ENCODE data around the gene NTM. TPM values are rescaled to one million over a fixed set of nuclear protein-coding genes. Genes with fewer than 3 reads are reported as not detected.

Gene NTM
- total RNA-seq, 4 donors from 2014 or later: 0.21 to 3.2 (median 0.84) TPM

- no peak for DNase-seq
- intact Hi-C loops (cut with DNase I): no loop called here
- Histone ChIP-seq H3K36me3 (no peaks in the 10 kb centered on the region), H3K4me1 (no peaks in the 10 kb centered on the region), H3K9me3 (no peaks in the 10 kb centered on the region), H3K27ac (no peak overlapping the region), H3K27me3 (no peaks in the 10 kb centered on the region), H3K4me3 (no peak overlapping the region)
- WGBS, 2 donors: 73 to 87% methylated on average over 12 of the region's 12 CpGs
- TF ChIP-seq CTCF (IDR thresholded peaks at IDR 0.05) (no peak), POLR2A (IDR thresholded peaks at IDR 0.05) (no peak)
Observed at GRCh38 chr11:131838016-131838415, 467.6 kb downstream of the NTM start.

GRCh38 chr11:131839326-131839725 lies 468.9 kb downstream of the NTM start:
- no peaks in the 10 kb centered on the region for H3K9me3 ChIP-seq
- no peak for DNase-seq
- TF ChIP-seq POLR2A (IDR thresholded peaks at IDR 0.05): no peak
- no peak for TF ChIP-seq CTCF (IDR thresholded peaks at IDR 0.05)
- no peaks in the 10 kb centered on the region for H3K27me3 ChIP-seq
- H3K4me3 ChIP-seq: no peak overlapping the region
- H3K27ac ChIP-seq: no peak overlapping the region
- intact Hi-C loops (cut with DNase I): no loop called here
- H3K4me1 ChIP-seq: no peaks in the 10 kb centered on the region
- 61 to 74% methylated on average over 2 of the region's 2 CpGs for WGBS, 2 donors
- H3K36me3 ChIP-seq: no peaks in the 10 kb centered on the region

GRCh38 chr11:131840545-131840944 lies 470.1 kb downstream of the NTM start:
- Histone ChIP-seq H3K27me3 (no peaks in the 10 kb centered on the region), H3K27ac (no peak overlapping the region), H3K4me1 (no peaks in the 10 kb centered on the region), H3K4me3 (no peak overlapping the region), H3K36me3 (no peaks in the 10 kb centered on the region), H3K9me3 (no peaks in the 10 kb centered on the region)
- intact Hi-C loops (cut with DNase I): no loop called here
- TF ChIP-seq POLR2A (IDR thresholded peaks at IDR 0.05): no peak
- DNase-seq: no peak
- WGBS, 2 donors: 46 to 66% methylated on average over 3 of the region's 3 CpGs

GRCh38 chr11:131841028-131841427 lies 470.6 kb downstream of the NTM start:
- no peaks in the 10 kb centered on the region for H3K9me3 ChIP-seq
- no peak overlapping the region for H3K27ac ChIP-seq
- intact Hi-C loops (cut with DNase I): no loop called here
- WGBS, 2 donors: 71 to 86% methylated on average over 1 of the region's 1 CpG
- DNase-seq: no peak
- H3K36me3 ChIP-seq: no peaks in the 10 kb centered on the region
- TF ChIP-seq POLR2A (IDR thresholded peaks at IDR 0.05) (no peak), CTCF (IDR thresholded peaks at IDR 0.05) (no peak)
- H3K4me1 ChIP-seq: no peaks in the 10 kb centered on the region
- H3K4me3 ChIP-seq: no peak overlapping the region
- H3K27me3 ChIP-seq: no peaks in the 10 kb centered on the region

- 68 to 79% methylated on average over 11 of the region's 11 CpGs for WGBS, 2 donors
Observed at GRCh38 chr11:131841925-131842635, 471.7 kb downstream of the NTM start.

More at GRCh38 chr11:131841925-131842635, 471.7 kb downstream of the NTM start:
- Histone ChIP-seq H3K4me3 (no peak overlapping the region), H3K27me3 (no peaks in the 10 kb centered on the region), H3K9me3 (no peaks in the 10 kb centered on the region), H3K36me3 (no peaks in the 10 kb centered on the region), H3K4me1 (no peaks in the 10 kb centered on the region), H3K27ac (no peak overlapping the region)
- TF ChIP-seq CTCF (IDR thresholded peaks at IDR 0.05): no peak
- no peak for TF ChIP-seq POLR2A (IDR thresholded peaks at IDR 0.05)
- no peak for DNase-seq
- intact Hi-C loops (cut with DNase I): no loop called here

Data from esophagus squamous epithelium (tissue), 5 donors.